Left renal cortex interstitium (tissue), 4 donors: ENCODE measurements around the gene LFNG. TPM values are rescaled to one million over a fixed set of nuclear protein-coding genes. Genes with fewer than 3 reads are reported as not detected.

Source experiments
- DNase-seq, 4 donors: peaks; one replicate each; pipeline ENCODE4 v3.0.0-alpha.2; 2013; ENCODE audit warnings: low read depth in 4 of 4, low spot score in 2 of 4, missing footprints in 1 of 4
- polyA plus RNA-seq, 4 donors: library from polyadenylated mRNA; unstranded; fragments of 120-200 nt; gene quantifications; one replicate each; pipeline ENCODE4 v1.2.1, GENCODE V29; 2013; ENCODE audit not compliant: insufficient read length in 4 of 4

LFNG gene
- polyA plus RNA-seq, 4 donors, result 27.0 to 44.4 (median 38.0) TPM

DNA sequence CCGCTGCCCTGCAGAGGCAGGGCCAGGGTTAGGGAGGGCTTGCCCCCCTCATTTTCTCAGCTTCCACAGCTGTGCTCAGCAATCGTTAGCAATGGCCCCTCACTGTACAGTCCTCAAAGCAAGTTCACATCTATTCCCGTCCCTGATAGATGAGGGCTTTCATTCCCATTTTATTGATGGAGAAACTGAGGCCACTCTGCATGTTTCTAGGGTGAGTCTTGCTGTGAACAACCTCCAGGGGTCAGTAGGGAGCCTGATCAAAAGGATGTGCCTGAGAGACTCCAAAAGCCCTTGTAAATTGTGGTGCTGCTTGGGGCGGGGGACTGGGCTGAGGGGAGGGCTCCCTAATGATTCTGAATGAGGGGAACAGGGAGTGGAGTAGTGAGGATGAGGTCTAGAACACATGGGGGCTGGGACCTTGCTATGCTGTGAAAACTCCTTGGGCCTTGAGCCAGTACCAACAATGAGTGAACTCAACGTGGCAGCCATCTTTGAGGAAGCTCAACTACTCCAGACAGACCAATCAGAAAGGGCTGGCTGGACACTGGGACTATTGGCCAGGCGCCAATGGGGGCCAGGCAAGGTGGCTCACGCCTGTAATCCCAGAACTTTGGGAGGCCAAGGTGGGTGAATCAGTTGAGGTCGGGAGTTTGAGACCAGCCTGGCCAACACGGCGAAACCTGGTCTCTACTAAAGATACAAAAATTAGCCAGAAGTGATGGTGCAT lies 36.7 kb upstream of the LFNG start:
- no peak for DNase-seq

- DNase-seq, result no peak
Measured at GRCh38 chr7:2483494-2483893, 36.1 kb upstream of the LFNG start.

- DNase-seq, result no peak
Measured at GRCh38 chr7:2484868-2485267, 34.7 kb upstream of the LFNG start.

DNA sequence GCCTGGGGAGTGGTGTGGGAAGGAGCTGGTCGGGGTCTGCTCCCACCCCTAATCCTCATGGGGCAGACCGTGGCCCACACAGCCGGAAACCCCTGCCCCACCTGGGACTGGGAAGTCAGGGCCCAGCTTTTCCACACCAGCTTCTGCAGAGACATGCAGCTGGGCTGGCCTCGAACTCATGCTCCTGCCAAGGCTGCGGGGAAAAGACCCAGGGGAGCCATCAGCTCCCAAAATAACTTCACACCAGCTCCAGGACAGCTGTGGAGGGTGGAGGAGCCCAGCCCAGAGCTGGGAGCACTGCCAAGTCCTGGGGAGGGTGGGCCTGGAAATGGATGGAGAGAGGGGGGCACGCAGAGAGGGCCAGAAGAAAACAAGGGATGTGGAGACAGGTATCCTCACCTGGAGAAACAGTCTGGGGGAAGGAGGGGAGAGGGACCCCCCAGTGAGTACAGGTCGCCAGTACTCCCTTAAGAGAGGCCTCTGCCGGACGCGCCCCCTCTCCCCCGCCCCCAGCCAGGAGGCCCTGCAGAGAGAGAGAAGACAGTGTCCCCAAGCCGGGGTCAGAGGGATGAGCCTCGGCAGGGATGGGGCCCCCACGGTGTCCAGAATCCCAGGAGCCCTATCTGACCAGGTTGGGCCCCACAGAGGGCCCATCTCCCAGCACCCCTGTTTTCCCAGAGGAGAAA lies 31.8 kb upstream of the LFNG start:
- no peak for DNase-seq

- DNase-seq, result no peak
Measured at GRCh38 chr7:2488272-2488645, 31.3 kb upstream of the LFNG start.

DNA sequence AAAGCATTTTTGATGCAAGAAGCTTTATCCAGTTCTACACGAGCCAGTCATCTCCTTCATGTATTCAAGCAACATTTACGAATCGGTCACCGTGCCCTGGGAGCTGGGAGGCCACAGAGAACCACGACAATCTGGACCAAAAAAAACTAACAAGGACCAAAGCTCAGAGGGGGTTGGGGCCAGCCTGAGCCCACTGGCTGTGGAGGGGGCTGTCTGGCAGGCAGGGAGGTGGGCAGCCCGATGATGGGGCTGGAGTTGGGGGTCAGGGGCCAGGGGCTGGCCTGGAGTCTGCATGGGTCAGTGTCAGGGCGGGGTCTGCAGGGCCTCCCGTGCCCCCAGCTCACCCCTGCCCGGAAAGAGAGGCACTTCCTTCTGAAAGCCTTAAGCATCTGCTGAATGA lies 30.9 kb upstream of the LFNG start:
- no peak for DNase-seq

DNA sequence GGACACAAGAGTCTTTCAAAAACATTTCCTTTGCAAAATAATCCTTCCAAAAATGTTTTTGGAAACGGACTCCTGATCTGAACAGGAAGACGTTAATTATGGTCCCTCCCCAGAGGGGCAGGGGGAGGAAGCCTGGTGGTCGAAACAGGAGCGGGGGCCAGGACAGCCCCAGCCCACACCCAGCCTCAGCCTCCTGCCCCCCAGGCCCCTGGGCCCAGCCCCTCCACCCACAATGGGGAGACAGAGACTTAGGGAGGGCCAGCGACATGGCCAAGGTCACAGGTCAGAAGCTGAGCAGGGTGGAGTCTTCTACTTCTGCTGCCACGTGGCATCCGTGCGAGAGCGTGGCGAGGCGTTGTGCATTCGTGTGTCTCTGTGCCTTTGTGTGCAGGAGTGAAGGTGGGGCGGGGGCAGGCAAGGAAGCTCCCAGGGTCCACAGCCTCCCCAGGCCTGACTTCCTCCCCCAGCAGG lies 29.4 kb upstream of the LFNG start:
- no peak for DNase-seq

DNA sequence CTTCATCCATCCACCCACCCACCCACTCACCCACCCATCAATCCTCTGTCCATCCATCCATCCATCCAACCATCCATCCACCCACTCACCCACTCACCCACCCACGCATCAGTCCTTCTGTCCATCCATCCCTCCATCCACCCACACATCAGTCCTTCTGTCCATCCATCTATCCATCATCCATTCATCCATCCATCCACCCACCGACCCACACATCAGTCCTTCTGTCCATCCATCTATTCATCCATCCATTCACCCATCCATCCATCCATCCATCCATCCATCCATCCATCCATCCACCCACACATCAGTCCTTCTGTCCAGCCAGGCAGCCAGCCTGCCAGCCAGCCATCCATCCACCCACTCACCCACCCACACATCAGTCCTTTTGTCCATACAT lies 27.5 kb upstream of the LFNG start:
- no peak for DNase-seq

GRCh38 chr7:2493205-2494164 lies 26.1 kb upstream of the LFNG start:
- no peak for DNase-seq

DNA sequence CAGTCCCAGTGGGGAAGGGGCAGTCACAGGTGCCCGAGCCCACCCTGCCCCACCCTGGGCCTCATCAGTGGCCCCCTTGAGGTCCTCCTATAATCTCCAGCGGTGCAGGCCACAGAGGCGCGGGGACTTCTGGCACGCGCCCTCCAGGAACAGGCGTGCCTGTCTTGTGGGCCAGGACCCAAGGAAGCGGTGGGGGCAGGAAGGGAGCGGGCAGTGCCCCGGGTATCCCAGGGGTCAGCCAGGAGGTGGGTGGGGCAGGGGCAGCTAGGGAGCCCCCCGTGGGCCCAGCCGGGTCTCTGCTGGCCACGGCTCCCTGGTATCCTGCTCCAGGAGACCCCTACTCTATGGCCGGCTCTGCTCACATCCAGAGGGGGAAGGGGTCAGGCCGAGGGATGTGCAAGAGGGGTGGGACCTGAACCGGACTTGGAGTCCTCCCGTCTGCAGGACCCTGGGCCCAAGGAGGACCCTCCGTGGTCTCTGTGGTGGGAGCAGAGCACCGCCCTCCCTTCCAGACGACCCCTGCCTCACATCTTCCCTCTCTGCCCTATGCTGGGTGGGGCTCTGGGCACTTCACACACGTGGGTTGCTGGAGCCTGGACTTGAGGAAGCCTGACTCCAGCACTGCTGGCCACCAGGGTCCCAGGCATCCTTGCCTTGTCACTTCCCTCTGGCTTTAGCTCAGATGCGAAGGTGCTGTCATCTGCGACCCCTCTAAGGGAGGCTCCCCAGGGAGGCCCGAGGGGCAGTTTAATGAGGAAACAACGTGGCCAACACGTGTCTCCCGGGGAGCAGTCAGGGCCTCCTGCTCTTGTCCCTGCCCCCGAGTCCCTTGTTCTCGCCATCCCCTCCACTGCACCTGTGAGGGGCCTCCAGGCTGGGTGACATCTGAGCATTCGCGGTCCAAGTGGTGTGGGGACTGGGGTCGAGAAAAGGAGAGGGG lies 25.1 kb upstream of the LFNG start:
- no peak for DNase-seq

DNA sequence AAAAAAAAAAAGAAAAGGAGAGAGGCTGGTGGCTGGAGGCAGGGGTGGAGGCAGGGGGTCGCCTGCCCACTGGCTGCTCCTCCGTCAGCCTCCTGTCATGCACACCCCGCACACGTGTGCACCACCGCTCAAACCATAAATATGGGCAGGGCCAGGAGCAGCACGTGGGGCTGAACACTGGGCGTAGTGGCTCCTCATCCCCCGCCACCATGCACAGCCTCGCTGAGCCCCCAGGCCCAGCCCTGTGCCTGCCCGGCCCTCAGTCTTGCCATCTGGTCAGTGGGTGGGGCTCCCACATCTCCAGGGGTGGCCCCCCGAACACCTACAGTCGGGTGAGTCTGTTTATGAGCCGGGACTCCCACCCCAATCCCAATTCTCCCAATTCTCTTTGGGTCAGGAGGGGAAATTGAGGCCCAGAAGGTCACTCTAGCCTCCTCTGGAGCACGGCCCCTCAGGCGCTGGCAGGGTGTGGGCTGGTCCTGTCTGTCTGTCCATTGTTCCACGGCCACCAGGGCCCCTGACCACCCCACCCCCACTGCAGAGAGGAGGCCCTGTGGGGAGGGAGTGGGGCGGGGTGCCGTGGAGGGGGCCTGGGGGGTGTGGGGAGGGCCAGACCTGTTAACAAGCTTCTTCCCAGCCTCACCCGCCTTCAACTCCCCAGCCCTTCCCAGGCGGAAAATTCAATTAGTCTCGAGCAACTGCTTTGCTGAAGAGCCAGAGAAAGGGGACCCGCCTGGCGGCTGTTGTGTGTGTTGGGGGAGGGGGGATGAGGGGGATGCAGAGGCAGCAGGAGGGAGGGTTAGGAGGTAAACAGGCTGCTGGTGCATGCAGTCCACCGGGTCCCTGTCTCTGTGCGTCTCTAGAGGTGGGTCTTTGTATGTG lies 23.9 kb upstream of the LFNG start:
- DNase-seq, result no peak

DNA sequence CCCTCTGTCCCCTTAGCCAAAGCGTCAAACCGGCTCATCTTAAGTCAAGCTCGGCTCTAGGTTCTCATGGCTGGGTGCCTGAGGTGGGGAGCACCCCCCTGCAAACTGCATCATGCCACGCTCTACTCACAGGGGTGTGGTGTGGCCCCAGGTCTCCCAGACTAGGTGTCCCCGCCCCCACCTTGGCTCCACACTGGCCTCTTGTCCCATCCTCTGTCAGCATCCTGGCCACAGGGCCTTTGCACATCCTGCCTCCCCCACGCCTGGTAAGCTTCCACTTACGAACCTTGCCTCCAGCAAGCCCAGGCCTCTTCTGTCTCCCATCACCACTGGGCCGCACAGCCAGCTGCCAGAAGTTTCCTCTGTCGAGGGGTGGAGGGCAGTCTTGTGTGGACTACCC lies 23.2 kb upstream of the LFNG start:
- DNase-seq, result no peak

- no peak for DNase-seq
Measured at GRCh38 chr7:2497065-2497464, 22.5 kb upstream of the LFNG start.

DNA sequence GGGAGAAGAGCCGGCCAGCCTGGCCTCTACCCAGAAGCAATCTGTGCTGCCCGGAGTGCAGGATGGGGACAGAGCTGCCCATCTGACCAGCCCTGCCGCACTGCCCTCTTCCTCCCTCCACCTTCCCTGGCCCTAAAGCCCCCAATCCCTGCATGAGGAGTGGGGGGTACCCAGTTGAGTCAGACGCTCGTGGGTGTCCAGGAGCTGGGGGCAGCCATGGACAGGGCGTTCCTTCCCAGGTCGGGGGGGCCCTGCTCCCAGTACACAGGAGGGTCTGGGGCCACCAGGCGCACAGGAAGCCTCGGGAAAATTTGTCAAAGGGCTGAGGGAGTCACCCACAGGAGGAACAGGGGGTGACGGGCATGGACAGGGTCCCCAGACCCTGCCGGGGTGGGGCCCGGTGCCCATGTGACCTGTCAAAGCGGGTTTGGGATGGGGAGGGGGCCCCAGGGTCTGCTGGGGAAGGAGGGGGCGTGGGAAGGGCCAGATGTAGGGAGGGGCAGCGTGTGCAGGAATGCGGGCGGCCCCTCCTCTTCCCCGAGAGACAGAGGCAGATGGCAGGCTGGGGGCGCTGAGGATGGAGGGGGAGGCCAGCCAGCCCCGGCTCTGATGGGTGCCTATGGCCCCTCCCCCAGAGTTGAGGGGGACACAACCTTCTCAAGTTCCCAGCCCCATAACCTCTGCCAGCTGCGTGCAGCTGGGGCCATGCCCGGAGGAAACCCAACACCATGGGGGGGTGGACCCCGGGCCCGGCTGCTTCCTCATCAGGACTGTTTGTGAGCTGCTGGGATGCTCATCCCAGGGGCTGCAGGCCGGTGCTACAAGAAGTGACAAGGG lies 21.9 kb upstream of the LFNG start:
- DNase-seq, result no peak

- no peak for DNase-seq
Measured at GRCh38 chr7:2498708-2499107, 20.9 kb upstream of the LFNG start.

DNA sequence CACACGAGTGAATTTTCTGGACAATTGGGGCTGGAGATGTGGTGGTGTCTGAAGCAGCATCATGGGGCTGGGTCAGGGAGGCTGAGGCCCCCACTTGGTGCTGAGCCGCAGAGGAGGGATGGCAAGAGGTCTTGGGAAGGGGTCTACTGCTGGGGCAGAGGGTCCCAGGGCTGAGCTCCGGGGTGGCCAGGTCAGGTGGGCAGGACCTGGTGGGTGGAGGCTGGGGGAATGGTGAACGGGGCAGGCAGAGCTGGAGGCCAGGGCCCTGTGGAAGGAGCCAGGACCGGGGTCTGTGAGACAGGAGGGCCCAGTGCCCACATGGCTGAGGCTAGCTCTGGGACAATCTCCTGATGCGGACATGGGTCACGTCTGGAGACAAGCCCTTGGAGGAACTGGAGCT lies 20.4 kb upstream of the LFNG start:
- no peak for DNase-seq

- DNase-seq, result no peak
Measured at GRCh38 chr7:2499719-2500430, 19.7 kb upstream of the LFNG start.

GRCh38 chr7:2500701-2501100 lies 18.9 kb upstream of the LFNG start:
- DNase-seq, result no peak
